ENCODE results near the gene KRTAP9-1. TPM values are rescaled to one million over a fixed set of nuclear protein-coding genes. Genes with fewer than 3 reads are reported as not detected.
"Not testable (repeated sequence)": the region's sequence is repeated elsewhere in the genome, so short reads cannot be mapped to it uniquely, and the experiment has no call there.

KRTAP9-1 gene, protein sequence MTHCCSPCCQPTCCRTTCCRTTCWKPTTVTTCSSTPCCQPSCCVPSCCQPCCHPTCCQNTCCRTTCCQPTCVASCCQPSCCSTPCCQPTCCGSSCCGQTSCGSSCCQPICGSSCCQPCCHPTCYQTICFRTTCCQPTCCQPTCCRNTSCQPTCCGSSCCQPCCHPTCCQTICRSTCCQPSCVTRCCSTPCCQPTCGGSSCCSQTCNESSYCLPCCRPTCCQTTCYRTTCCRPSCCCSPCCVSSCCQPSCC
- total RNA-seq: not detected
- long read RNA-seq: 0 reads

DNA sequence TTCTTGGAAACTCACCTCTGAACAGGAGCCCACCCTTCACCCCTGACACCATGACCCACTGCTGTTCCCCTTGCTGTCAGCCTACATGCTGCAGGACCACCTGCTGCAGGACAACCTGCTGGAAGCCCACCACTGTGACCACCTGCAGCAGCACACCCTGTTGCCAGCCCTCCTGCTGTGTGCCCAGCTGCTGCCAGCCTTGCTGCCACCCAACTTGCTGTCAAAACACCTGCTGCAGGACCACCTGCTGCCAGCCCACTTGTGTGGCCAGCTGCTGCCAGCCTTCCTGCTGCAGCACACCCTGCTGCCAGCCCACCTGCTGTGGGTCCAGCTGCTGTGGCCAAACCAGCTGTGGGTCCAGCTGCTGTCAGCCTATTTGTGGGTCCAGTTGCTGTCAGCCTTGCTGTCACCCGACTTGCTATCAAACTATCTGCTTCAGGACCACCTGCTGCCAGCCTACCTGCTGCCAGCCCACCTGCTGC lies at the start of gene KRTAP9-1:
Gene KRTAP9-1 (plus strand): TSS at position 51 of the 482 bp plus-strand sequence. CDS start 0 bp downstream, at position 51.
- H3K27me3 ChIP-seq (ENCODE audit: low read depth); ATAC-seq; intact Hi-C loops (cut with DNase I); H3K27ac ChIP-seq; H3K4me3 ChIP-seq; H3K9me3 ChIP-seq; H3K4me1 ChIP-seq; H3K36me3 ChIP-seq; DNase-seq: not testable (repeated sequence)

DNA sequence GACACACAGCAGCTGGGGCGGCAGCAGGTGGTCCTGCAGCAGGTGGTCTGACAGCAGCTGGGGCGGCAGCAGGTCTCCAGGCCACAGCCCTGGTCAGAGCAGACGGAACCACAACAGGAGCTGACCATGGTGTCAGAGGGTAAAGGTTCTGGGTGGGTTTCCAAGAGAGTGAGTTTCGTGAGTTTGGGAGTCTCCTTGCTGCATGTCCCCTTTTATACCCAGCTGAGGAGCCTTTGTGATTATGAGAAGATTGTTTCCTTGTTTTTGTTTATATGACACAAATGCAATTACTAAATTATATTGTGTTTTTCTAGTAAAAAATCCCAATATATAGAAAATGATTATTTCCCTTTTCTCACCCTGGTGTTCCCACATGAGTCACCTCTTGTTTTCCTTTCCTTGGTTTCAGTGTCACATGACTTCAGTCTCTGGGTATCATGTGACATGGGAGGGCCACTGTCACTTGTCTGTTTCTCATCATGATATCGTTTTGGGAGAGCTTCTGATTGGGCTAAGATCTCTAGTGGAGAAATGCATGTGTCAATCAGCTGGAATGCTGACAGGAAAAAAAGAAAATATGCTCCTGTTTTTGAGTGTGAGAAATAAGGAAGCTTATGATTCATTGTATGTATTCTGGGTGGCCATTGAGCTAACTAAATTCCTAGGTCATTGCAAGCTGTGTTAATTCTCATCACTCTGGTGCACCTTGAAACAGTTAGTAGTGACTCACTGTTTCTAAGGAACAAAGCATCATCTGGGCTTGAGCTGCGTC lies 49.1 kb upstream of the KRTAP9-1 start, which contains the start of gene KRTAP4-6:
Gene KRTAP4-6 (minus strand): TSS at position 185 of the 772 bp plus-strand sequence. CDS start 57 bp downstream, at position 128.
- intact Hi-C loops (cut with DNase I): no loop called here
- no peak within 1 kb of the TSS for H3K27ac ChIP-seq

DNA sequence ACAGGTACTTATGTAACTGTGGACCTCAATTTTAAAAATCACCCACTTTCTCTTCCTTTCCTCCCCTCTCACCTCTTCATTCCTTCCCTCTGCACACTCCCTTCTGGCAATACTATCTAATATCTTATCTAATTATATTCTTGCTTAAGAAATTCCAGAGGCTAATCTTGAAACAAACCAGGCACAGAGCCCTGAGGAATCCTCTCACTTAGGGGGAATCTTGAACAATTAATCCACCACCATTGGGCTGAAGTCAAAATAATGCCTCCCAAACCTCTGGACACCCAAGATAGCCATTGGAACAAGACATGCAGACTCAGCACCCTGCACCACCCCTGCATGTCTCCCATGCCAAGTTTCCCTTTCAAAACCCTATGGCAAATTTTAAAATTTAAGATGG lies 48.3 kb upstream of the KRTAP9-1 start:
- H3K27me3 ChIP-seq (ENCODE audit: low read depth): no peaks in the 10 kb centered on the region
- TF ChIP-seq, protein P1, sequence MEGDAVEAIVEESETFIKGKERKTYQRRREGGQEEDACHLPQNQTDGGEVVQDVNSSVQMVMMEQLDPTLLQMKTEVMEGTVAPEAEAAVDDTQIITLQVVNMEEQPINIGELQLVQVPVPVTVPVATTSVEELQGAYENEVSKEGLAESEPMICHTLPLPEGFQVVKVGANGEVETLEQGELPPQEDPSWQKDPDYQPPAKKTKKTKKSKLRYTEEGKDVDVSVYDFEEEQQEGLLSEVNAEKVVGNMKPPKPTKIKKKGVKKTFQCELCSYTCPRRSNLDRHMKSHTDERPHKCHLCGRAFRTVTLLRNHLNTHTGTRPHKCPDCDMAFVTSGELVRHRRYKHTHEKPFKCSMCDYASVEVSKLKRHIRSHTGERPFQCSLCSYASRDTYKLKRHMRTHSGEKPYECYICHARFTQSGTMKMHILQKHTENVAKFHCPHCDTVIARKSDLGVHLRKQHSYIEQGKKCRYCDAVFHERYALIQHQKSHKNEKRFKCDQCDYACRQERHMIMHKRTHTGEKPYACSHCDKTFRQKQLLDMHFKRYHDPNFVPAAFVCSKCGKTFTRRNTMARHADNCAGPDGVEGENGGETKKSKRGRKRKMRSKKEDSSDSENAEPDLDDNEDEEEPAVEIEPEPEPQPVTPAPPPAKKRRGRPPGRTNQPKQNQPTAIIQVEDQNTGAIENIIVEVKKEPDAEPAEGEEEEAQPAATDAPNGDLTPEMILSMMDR (IDR thresholded peaks at IDR 0.05): no peak
- H3K27ac ChIP-seq: no peak overlapping the region
- intact Hi-C loops (cut with DNase I): no loop called here
- DNase-seq (no peak), ATAC-seq (no peak)
- H3K4me3 ChIP-seq: no peak overlapping the region
- peaks cover 14% of the 10 kb centered on the region for H3K9me3 ChIP-seq
- H3K36me3 ChIP-seq: no peaks in the 10 kb centered on the region
- no peaks in the 10 kb centered on the region for H3K4me1 ChIP-seq

More for the DNA sequence above, 49.1 kb upstream of the KRTAP9-1 start, which contains the start of gene KRTAP4-6:
- no peaks in the 10 kb centered on the region for H3K4me1 ChIP-seq
- TF ChIP-seq, protein P1 (IDR thresholded peaks at IDR 0.05): no peak
- H3K36me3 ChIP-seq: no peaks in the 10 kb centered on the region
- H3K27me3 ChIP-seq (ENCODE audit: low read depth): no peaks in the 10 kb centered on the region
- H3K4me3 ChIP-seq: no peak within 1 kb of the TSS
- DNase-seq (no peak), ATAC-seq (no peak)
- peaks cover 14% of the 10 kb centered on the region for H3K9me3 ChIP-seq

DNA sequence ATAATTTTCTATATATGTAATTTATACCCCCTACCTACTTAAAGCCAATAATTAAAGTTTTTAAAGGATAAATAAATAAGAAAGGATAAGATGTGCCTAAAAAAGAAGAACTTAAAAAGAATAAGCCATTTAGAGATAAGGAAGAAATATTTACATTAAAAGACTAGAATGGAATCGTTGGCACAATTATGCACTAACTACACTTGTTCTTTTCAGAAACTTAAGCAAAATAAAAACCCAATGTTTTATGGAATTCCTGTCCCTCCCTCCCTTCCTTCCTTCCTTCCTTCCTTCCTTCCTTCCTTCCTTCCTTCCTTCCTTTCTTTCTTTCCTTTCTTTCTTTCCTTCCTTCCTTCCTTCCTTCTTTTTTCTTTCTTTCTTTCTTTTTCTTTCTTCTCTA lies 44.8 kb upstream of the KRTAP9-1 start:
- no peak for DNase-seq
- no peaks in the 10 kb centered on the region for H3K27me3 ChIP-seq (ENCODE audit: low read depth)
- TF ChIP-seq, protein P1 (IDR thresholded peaks at IDR 0.05): no peak
- intact Hi-C loops (cut with DNase I): no loop called here
- no peaks in the 10 kb centered on the region for H3K36me3 ChIP-seq
- no peak overlapping the region for H3K27ac ChIP-seq
- H3K9me3 ChIP-seq: peaks cover 14% of the 10 kb centered on the region
- ATAC-seq: no peak
- no peaks in the 10 kb centered on the region for H3K4me1 ChIP-seq
- H3K4me3 ChIP-seq: no peak overlapping the region

DNA sequence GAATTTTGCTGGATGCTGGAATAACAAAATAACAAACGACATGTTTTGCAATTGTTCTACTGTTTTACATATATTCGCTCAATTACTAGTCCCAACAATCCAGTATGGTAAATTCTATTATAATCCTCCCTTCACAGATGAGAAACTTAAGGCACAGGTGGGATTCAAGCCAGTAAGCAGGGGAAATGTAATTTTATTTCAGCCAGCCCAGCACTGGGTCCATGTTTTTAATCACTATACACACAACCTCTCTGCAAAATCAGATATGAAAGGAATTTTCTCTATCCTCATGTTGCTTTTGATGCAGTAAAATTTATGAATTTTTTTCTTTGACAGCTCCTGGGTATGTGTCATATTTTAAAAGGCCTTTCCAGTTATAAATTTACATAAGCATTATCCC lies 44.4 kb upstream of the KRTAP9-1 start:
- intact Hi-C loops (cut with DNase I): no loop called here
- H3K4me3 ChIP-seq: no peak overlapping the region

More for the DNA sequence above, 44.4 kb upstream of the KRTAP9-1 start:
- Histone ChIP-seq H3K27me3 (ENCODE audit: low read depth) (no peaks in the 10 kb centered on the region), H3K4me1 (no peaks in the 10 kb centered on the region), H3K9me3 (peaks cover 14% of the 10 kb centered on the region), H3K36me3 (no peaks in the 10 kb centered on the region), H3K27ac (no peak overlapping the region)
- TF ChIP-seq, protein P1 (IDR thresholded peaks at IDR 0.05): no peak
- ATAC-seq (no peak), DNase-seq (no peak)
